ENCODE measurements around the gene ZNF70. TPM values are rescaled to one million over a fixed set of nuclear protein-coding genes. Genes with fewer than 3 reads are reported as not detected.

Gene ZNF70
- total and polyA plus RNA-seq, 2 of the 4 experiments (the other 2 are of a cell fraction): 2.3 to 4.3 TPM

- DNase-seq (peak; percentile 29), ATAC-seq (ENCODE audit: low read depth) (peak; percentile 88)
- Histone ChIP-seq H3K4me2 (ENCODE audit: low read depth, low read length) (peak within 1 kb of the TSS; percentile 59), H3K27ac (ENCODE audit: insufficient read depth, low read length) (no peak within 1 kb of the TSS; the same call in 1 of the 2 replicates), H3K9ac (ENCODE audit: low read depth, low read length) (no peak within 1 kb of the TSS), H2AFZ (replicated peaks; ENCODE audit: low read length, poor library complexity) (peak within 1 kb of the TSS; percentile 83), H3K4me3 (ENCODE audit: insufficient read depth, low read depth, low read length) (no peak within 1 kb of the TSS), H3K79me1 (ENCODE audit: low read depth in 1 of 2, low read length in 2 of 2) (no peaks in the 10 kb centered on the region), H4K91ac (ENCODE audit: insufficient read depth, low read depth, low read length) (peak within 1 kb of the TSS; percentile 57), H3K23ac (ENCODE audit: low read depth, low read length) (peak within 1 kb of the TSS; percentile 29; the same call in 1 of the 2 replicates), H3K36me3 (ENCODE audit: control insufficient read depth, insufficient read depth, low read length) (no peaks in the 10 kb centered on the region), H2AK5ac (ENCODE audit: low read depth, low read length) (peak within 1 kb of the TSS; percentile 90), H4K20me1 (ENCODE audit: insufficient read depth, low read length) (no peaks in the 10 kb centered on the region), H3K18ac (ENCODE audit: low read depth, low read length) (peak within 1 kb of the TSS; percentile 78; the same call in 1 of the 2 replicates), H4K8ac (ENCODE audit: low read depth in 2 of 2, low read length in 2 of 2) (peak within 1 kb of the TSS; percentile 89 to 96), H2BK15ac (ENCODE audit: low read depth, low read length) (peak within 1 kb of the TSS; percentile 53; the same call in 2 of the 3 replicates), H3K9me3 (ENCODE audit: control insufficient read depth, insufficient read depth, low read length) (no peaks in the 10 kb centered on the region), H3K27me3 (ENCODE audit: control insufficient read depth, insufficient read depth, low read length) (no peaks in the 10 kb centered on the region), H2BK120ac (ENCODE audit: low read depth, low read length) (peak within 1 kb of the TSS; percentile 80), H3K4me1 (ENCODE audit: control insufficient read depth, insufficient read depth, low read length) (peaks cover 8% of the 10 kb centered on the region), H3K14ac (replicated peaks; ENCODE audit: low read depth, low read length) (peak within 1 kb of the TSS; percentile 53), H3K9me1 (ENCODE audit: insufficient read depth, low read length) (0 out of 2 replicates have a peak, but pooled peaks cover 7% of the 10 kb centered on the region), H3K56ac (ENCODE audit: extremely low read depth, insufficient read depth, low read length) (peak within 1 kb of the TSS; percentile 17; the same call in 1 of the 2 replicates), H2BK20ac (ENCODE audit: low read depth, low read length) (0 out of 2 replicates have a peak within 1 kb of the TSS, but pooled peaks have one; percentile 26), H4K5ac (ENCODE audit: low read depth, low read length) (peak within 1 kb of the TSS; percentile 89), H2BK5ac (ENCODE audit: low read depth, low read length, poor library complexity, severe bottlenecking) (peak within 1 kb of the TSS; percentile 35), H3K4ac (ENCODE audit: low read depth, low read length) (peak within 1 kb of the TSS; percentile 79), H2AK9ac (replicated peaks; ENCODE audit: low read depth, low read length, poor library complexity) (peak within 1 kb of the TSS; percentile 1)
- WGBS, 2 experiments (ENCODE audit: extremely low coverage in 2 of 2, insufficient read length in 1 of 2): 62% methylated on average over 4 of the region's 23 CpGs; no CpG with 5 or more reads in 1 of the 2 experiments
- CTCF ChIA-PET: no interaction called here
- no TSS peak for BruUV-seq (replicated peaks)
- POLR2A ChIA-PET (ENCODE audit: unreplicated experiment): no interaction called here
- in situ Hi-C loops (cut with MboI; ENCODE audit: low sequenced_read_pairs) (no loop called here), dilution Hi-C loops (cut with HindIII; ENCODE audit: low sequenced_read_pairs, unreplicated experiment) (no loop called here), intact Hi-C loops (cut with micrococcal nuclease) (no loop called here)
- TF ChIP-seq MXI1 (IDR thresholded peaks at IDR 0.05; ENCODE audit: borderline replicate concordance, low read depth, low read length) (no peak), FOS (IDR thresholded peaks at IDR 0.05; ENCODE audit: low read depth, low read length) (no peak), MAZ (IDR thresholded peaks at IDR 0.05; ENCODE audit: borderline replicate concordance, low read depth, low read length) (no peak), MAFK (IDR thresholded peaks at IDR 0.05; ENCODE audit: low read depth, low read length) (no peak), RFX5 (IDR thresholded peaks at IDR 0.05; ENCODE audit: low read depth, low read length) (no peak), ELK1 (IDR thresholded peaks at IDR 0.05; ENCODE audit: borderline replicate concordance, low read depth, low read length) (no peak), CHD1 (IDR thresholded peaks at IDR 0.05; ENCODE audit: low read depth, low read length) (no peak), USF2 (IDR thresholded peaks at IDR 0.05; ENCODE audit: low read depth, low read length) (no peak), RCOR1 (IDR thresholded peaks at IDR 0.05; ENCODE audit: insufficient replicate concordance, low read length) (no peak), POLR2A (IDR thresholded peaks at IDR 0.05; ENCODE audit: low read depth, low read length) (no peak), BHLHE40 (IDR thresholded peaks at IDR 0.05; ENCODE audit: low read depth, low read length) (no peak), CEBPB (IDR thresholded peaks at IDR 0.05; ENCODE audit: low read depth, low read length) (no peak), CTCF (conservative IDR thresholded peaks at IDR 0.05; ENCODE audit: low read depth, low read length) (no peak), RAD21 (IDR thresholded peaks at IDR 0.05; ENCODE audit: low read length) (no peak), NFE2L2 (IDR thresholded peaks at IDR 0.05; ENCODE audit: low read depth, low read length) (no peak)
Observed at GRCh38 chr22:23762842-23763578, 12.1 kb upstream of the ZNF70 start, which contains the start of gene C22orf15. Gene C22orf15, plus strand, starts transcription at chr22:23762990. Its CDS starts 317 bp downstream, at chr22:23763307.

Data from IMR-90 (cell line).